SK-N-MC (cell line): ENCODE results near the gene APBB1.

ENCODE experiments used
- EZH2 ChIP-seq: fragments of 200-600 bp; sonication (generic); IDR thresholded peaks from one replicate; pipeline ENCODE4 v1.6.1; 2017; ENCODE audit warnings: antibody characterized with exemption
- POLR2AphosphoS5 ChIP-seq: IDR thresholded peaks from 2 replicates; pipeline ENCODE4 v1.6.1; 2012; ENCODE audit warnings: mild to moderate bottlenecking, low read depth, low read length, borderline replicate concordance

DNA sequence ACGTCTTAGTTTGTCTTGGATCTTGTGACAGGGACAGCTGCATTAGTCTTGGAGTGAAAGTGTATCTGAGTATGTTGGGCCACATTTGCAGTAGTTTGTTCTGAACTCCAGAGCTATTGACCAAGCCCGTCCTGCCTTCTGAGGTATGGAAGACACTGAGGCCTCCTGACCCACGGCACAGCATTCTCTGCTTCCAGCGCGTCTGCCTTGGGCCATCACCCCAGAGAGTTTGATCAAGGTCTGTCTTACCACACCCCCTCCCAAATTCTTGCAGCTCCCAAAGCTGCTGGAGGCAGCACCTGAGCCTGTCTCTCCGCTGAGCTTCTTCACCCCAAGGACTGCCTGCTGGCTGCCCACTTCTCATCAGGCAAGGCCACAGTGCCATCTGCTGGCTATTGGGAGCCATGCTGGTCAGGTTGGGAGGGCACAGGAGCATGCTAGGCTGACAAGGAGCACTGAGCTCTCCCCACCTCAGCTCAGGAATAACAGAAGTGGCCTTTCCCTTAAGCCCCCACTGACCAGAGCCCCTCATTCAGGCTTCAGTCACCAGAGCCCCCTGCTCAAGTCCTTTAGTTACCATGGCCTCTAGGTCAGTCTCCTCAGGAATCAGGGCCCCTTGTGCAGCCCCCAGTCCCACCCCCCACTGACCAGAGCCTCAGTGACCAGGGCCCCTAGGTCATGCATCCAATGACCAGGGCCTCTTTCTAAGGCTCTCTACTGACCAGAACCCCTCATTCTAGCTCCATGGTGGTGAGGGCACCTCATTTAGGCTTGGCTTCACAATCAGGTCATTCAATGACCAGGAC lies 55.8 kb downstream of the APBB1 start:
- TF ChIP-seq POLR2AphosphoS5 (no peak), EZH2 (no peak)
